AG10803 (cell line): Measurements from ENCODE around the gene SPATA17.

ENCODE experiments used
- DNase-seq: peaks from one replicate; pipeline ENCODE4 v3.0.0; 2010; ENCODE audit warnings: low read depth
- H3K4me3 ChIP-seq: 2 replicates; pipeline ENCODE4 v1.5.1; 2011; ENCODE audit warnings: mild to moderate bottlenecking, low read length, control low read depth
- CTCF ChIP-seq: conservative IDR thresholded peaks from 2 replicates; pipeline ENCODE4 v1.5.1; 2011; ENCODE audit warnings: mild to moderate bottlenecking, low read length, control low read depth, inconsistent platforms

SPATA17 gene

GRCh38 chr1:217717959-217718358 is 86.8 kb downstream of the SPATA17 start:
- TF ChIP-seq CTCF: no peak
- H3K4me3 ChIP-seq: no peak overlapping the region
- peak; percentile 3 for DNase-seq

- TF ChIP-seq CTCF: no peak
- DNase-seq: peak; percentile 29
- H3K4me3 ChIP-seq: no peak overlapping the region
Observed at GRCh38 chr1:217718873-217719272, 87.7 kb downstream of the SPATA17 start.

GRCh38 chr1:217721692-217722091 is 90.5 kb downstream of the SPATA17 start:
- DNase-seq: peak; percentile 2
- no peak overlapping the region for H3K4me3 ChIP-seq
- no peak for TF ChIP-seq CTCF

GRCh38 chr1:217734973-217735372 is 103.8 kb downstream of the SPATA17 start:
- peak; percentile 33 for DNase-seq
- no peak for TF ChIP-seq CTCF
- no peak overlapping the region for H3K4me3 ChIP-seq

- peak; percentile 40 for DNase-seq
- no peak overlapping the region for H3K4me3 ChIP-seq
- peak; percentile 76 for TF ChIP-seq CTCF
Observed at GRCh38 chr1:217747156-217747769, 116.1 kb downstream of the SPATA17 start.

GRCh38 chr1:217769768-217770167 is 138.6 kb downstream of the SPATA17 start:
- no peak overlapping the region for H3K4me3 ChIP-seq
- TF ChIP-seq CTCF: no peak
- no peak for DNase-seq

GRCh38 chr1:217770918-217771317 is 139.8 kb downstream of the SPATA17 start:
- no peak for DNase-seq
- no peak overlapping the region for H3K4me3 ChIP-seq
- TF ChIP-seq CTCF: no peak
